Ishikawa (cell line): ENCODE results near the gene NFXL1.

ENCODE experiments used
- CREB1 ChIP-seq: IDR thresholded peaks from 2 replicates; pipeline ENCODE4 v1.6.1; 2012; ENCODE audit warnings: low read depth
- YY1 ChIP-seq: IDR thresholded peaks from 2 replicates; pipeline ENCODE4 v1.6.1; 2012; ENCODE audit warnings: low read depth
- TF ChIP-seq, protein P1 (sequence below): IDR thresholded peaks from 2 replicates; pipeline ENCODE4 v1.6.1; 2012
- TF ChIP-seq, protein P2 (sequence below): IDR thresholded peaks from 2 replicates; pipeline ENCODE4 v1.6.1; 2012; ENCODE audit warnings: low read depth, mild to moderate bottlenecking

GRCh38 chr4:47835494-47835893, 78.9 kb downstream of the NFXL1 start:
- TF ChIP-seq, protein P1, sequence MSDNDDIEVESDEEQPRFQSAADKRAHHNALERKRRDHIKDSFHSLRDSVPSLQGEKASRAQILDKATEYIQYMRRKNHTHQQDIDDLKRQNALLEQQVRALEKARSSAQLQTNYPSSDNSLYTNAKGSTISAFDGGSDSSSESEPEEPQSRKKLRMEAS = no peak
- TF ChIP-seq YY1 = no peak
- TF ChIP-seq CREB1 = no peak
- TF ChIP-seq, protein P2, sequence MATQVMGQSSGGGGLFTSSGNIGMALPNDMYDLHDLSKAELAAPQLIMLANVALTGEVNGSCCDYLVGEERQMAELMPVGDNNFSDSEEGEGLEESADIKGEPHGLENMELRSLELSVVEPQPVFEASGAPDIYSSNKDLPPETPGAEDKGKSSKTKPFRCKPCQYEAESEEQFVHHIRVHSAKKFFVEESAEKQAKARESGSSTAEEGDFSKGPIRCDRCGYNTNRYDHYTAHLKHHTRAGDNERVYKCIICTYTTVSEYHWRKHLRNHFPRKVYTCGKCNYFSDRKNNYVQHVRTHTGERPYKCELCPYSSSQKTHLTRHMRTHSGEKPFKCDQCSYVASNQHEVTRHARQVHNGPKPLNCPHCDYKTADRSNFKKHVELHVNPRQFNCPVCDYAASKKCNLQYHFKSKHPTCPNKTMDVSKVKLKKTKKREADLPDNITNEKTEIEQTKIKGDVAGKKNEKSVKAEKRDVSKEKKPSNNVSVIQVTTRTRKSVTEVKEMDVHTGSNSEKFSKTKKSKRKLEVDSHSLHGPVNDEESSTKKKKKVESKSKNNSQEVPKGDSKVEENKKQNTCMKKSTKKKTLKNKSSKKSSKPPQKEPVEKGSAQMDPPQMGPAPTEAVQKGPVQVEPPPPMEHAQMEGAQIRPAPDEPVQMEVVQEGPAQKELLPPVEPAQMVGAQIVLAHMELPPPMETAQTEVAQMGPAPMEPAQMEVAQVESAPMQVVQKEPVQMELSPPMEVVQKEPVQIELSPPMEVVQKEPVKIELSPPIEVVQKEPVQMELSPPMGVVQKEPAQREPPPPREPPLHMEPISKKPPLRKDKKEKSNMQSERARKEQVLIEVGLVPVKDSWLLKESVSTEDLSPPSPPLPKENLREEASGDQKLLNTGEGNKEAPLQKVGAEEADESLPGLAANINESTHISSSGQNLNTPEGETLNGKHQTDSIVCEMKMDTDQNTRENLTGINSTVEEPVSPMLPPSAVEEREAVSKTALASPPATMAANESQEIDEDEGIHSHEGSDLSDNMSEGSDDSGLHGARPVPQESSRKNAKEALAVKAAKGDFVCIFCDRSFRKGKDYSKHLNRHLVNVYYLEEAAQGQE = no peak
